SK-N-SH treated with all-trans-retinoic acid at 6 μM for 48 hours (cell line): ENCODE data around the gene CIBAR2.

Experiments
- ARNTL ChIP-seq: fragments of 450-650 bp; formaldehyde crosslinking; IDR thresholded peaks from 2 replicates; pipeline ENCODE4 v1.5.0; 2020; ENCODE audit warnings: low read depth, mild to moderate bottlenecking, moderate library complexity, borderline replicate concordance
- ESRRG ChIP-seq: fragments of 250-450 bp; sonication (Bioruptor Pico); IDR thresholded peaks from 2 replicates; pipeline ENCODE4 v1.6.1; 2021; ENCODE audit warnings: mild to moderate bottlenecking
- TF ChIP-seq, protein P1 (sequence below): fragments of 250-450 bp; sonication (Bioruptor Pico); IDR thresholded peaks from 2 replicates; pipeline ENCODE4 v1.8.0; 2020; ENCODE audit warnings: mild to moderate bottlenecking, moderate library complexity, borderline replicate concordance
- TF ChIP-seq, protein P2 (sequence below): fragments of 250-450 bp; sonication (Bioruptor Pico); IDR thresholded peaks from 2 replicates; pipeline ENCODE4 v1.5.1; 2021; ENCODE audit warnings: mild to moderate bottlenecking, moderate library complexity

DNA sequence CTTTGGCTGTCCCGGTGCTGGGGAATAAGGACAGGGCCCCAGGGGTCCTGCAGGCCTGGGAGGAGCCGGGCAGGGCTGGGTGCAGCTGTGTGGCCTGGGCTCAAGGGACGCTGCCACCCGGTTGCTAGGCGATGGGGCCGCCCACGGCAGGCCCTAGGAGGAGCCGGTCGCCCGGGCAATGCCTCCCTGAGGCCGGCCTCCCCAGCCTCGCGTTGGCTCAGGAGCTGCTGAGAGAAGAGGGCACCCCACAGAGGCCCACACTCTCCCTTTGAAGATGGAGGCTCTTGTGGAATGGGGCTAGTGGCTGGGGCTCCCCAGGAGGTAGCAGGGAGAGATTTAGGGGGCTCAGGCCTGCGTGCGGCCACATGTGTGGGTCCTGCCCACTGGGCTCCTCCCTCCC lies at the start of gene CIBAR2:
- TF ChIP-seq, protein P1, sequence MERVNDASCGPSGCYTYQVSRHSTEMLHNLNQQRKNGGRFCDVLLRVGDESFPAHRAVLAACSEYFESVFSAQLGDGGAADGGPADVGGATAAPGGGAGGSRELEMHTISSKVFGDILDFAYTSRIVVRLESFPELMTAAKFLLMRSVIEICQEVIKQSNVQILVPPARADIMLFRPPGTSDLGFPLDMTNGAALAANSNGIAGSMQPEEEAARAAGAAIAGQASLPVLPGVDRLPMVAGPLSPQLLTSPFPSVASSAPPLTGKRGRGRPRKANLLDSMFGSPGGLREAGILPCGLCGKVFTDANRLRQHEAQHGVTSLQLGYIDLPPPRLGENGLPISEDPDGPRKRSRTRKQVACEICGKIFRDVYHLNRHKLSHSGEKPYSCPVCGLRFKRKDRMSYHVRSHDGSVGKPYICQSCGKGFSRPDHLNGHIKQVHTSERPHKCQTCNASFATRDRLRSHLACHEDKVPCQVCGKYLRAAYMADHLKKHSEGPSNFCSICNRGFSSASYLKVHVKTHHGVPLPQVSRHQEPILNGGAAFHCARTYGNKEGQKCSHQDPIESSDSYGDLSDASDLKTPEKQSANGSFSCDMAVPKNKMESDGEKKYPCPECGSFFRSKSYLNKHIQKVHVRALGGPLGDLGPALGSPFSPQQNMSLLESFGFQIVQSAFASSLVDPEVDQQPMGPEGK (CRISPR knock-in tag), result no peak
- TF ChIP-seq, protein P2, sequence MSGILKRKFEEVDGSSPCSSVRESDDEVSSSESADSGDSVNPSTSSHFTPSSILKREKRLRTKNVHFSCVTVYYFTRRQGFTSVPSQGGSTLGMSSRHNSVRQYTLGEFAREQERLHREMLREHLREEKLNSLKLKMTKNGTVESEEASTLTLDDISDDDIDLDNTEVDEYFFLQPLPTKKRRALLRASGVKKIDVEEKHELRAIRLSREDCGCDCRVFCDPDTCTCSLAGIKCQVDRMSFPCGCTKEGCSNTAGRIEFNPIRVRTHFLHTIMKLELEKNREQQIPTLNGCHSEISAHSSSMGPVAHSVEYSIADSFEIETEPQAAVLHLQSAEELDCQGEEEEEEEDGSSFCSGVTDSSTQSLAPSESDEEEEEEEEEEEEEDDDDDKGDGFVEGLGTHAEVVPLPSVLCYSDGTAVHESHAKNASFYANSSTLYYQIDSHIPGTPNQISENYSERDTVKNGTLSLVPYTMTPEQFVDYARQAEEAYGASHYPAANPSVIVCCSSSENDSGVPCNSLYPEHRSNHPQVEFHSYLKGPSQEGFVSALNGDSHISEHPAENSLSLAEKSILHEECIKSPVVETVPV, result no peak
- no peak for TF ChIP-seq ARNTL (CRISPR knock-in tag)
- TF ChIP-seq ESRRG (CRISPR knock-in tag), result no peak
